ENCODE data around the gene ANO6. TPM values are rescaled to one million over a fixed set of nuclear protein-coding genes. Genes with fewer than 3 reads are reported as not detected.

Gene ANO6
- total and polyA plus RNA-seq, 2 donors (not counting 1 experiment from before 2014, with no cell fraction given) = 6.6 to 19.5 TPM

GRCh38 chr12:45458854-45459807, 243.2 kb downstream of the ANO6 start:
- no CpG with 5 or more reads among the region's 4 CpGs for WGBS (ENCODE audit: insufficient coverage)
- H3K4me1 Mint-ChIP-seq = no peaks in the 10 kb centered on the region
- Histone ChIP-seq H3K9ac (ENCODE audit: low read length) (no peak overlapping the region), H4K20me1 (ENCODE audit: control insufficient read depth, insufficient read depth, low read length, poor library complexity, severe bottlenecking) (no peaks in the 10 kb centered on the region), H3K9me3 (ENCODE audit: control extremely low read depth in 1 of 3, control insufficient read depth in 2 of 3, insufficient read depth in 1 of 3, low read length in 2 of 3) (no peaks in the 10 kb centered on the region), H3K4me1 (ENCODE audit: control insufficient read depth in 2 of 2, insufficient read depth in 2 of 2, low read length in 2 of 2) (no peaks in the 10 kb centered on the region), H3K4me2 (replicated peaks; ENCODE audit: low read depth, low read length, poor library complexity, severe bottlenecking) (no peak overlapping the region), H3K27me3 (replicated peaks in 1 of 4; ENCODE audit: control extremely low read depth in 1 of 4, control insufficient read depth in 3 of 4, insufficient read depth in 4 of 4, low read length in 3 of 4) (peaks cover 0 to 3% (median 0%) of the 10 kb centered on the region in 4 experiments), H3K27ac (ENCODE audit: low read length in 2 of 2) (no peak overlapping the region), H2AFZ (ENCODE audit: insufficient read depth, low read depth, low read length, poor library complexity, severe bottlenecking) (no peak overlapping the region), H3K79me2 (ENCODE audit: control insufficient read depth, insufficient read depth, low read length) (no peaks in the 10 kb centered on the region), H3K36me3 (replicated peaks in 1 of 2; ENCODE audit: control extremely low read depth in 1 of 2, control insufficient read depth in 1 of 2, extremely low read depth in 1 of 2, insufficient read depth in 2 of 2, low read length in 1 of 2) (no peaks in the 10 kb centered on the region), H3K4me3 (ENCODE audit: control extremely low read depth in 1 of 5, extremely low read depth in 1 of 5, insufficient read depth in 1 of 5, low read depth in 2 of 5, low read length in 4 of 5) (no peak overlapping the region)
- CTCF ChIA-PET = no interaction called here
- no peak for ATAC-seq (ENCODE audit: low read depth)
- intact Hi-C loops (cut with micrococcal nuclease) = no loop called here
- TF ChIP-seq EZH2 (IDR thresholded peaks at IDR 0.05; ENCODE audit: borderline replicate concordance, insufficient read depth, low read depth, low read length, poor library complexity, severe bottlenecking) = no peak
- TF ChIP-seq CTCF (IDR thresholded peaks at IDR 0.05) = no peak
- no peak overlapping the region for H3K4me3 Mint-ChIP-seq
- peaks cover 15% of the 10 kb centered on the region for H3K27me3 Mint-ChIP-seq
- DNase-seq = no peak
- no peaks in the 10 kb centered on the region for H3K9me3 Mint-ChIP-seq (ENCODE audit: insufficient read depth)
- POLR2A ChIA-PET = no interaction called here
- no peak overlapping the region for H3K27ac Mint-ChIP-seq

GRCh38 chr12:45462506-45462905, 246.6 kb downstream of the ANO6 start:
- Histone ChIP-seq H3K9ac (ENCODE audit: low read length) (no peak overlapping the region), H3K36me3 (replicated peaks in 1 of 2; ENCODE audit: control extremely low read depth in 1 of 2, control insufficient read depth in 1 of 2, extremely low read depth in 1 of 2, insufficient read depth in 2 of 2, low read length in 1 of 2) (no peaks in the 10 kb centered on the region), H3K9me3 (ENCODE audit: control extremely low read depth in 1 of 3, control insufficient read depth in 2 of 3, insufficient read depth in 1 of 3, low read length in 2 of 3) (no peaks in the 10 kb centered on the region), H2AFZ (ENCODE audit: insufficient read depth, low read depth, low read length, poor library complexity, severe bottlenecking) (no peak overlapping the region), H3K4me1 (ENCODE audit: control insufficient read depth in 2 of 2, insufficient read depth in 2 of 2, low read length in 2 of 2) (no peaks in the 10 kb centered on the region), H3K4me3 (ENCODE audit: control extremely low read depth in 1 of 5, extremely low read depth in 1 of 5, insufficient read depth in 1 of 5, low read depth in 2 of 5, low read length in 4 of 5) (no peak overlapping the region), H3K27me3 (replicated peaks in 1 of 4; ENCODE audit: control extremely low read depth in 1 of 4, control insufficient read depth in 3 of 4, insufficient read depth in 4 of 4, low read length in 3 of 4) (peaks cover 0 to 3% (median 0%) of the 10 kb centered on the region in 4 experiments), H3K27ac (ENCODE audit: low read length in 2 of 2) (no peak overlapping the region), H4K20me1 (ENCODE audit: control insufficient read depth, insufficient read depth, low read length, poor library complexity, severe bottlenecking) (no peaks in the 10 kb centered on the region), H3K4me2 (replicated peaks; ENCODE audit: low read depth, low read length, poor library complexity, severe bottlenecking) (no peak overlapping the region), H3K79me2 (ENCODE audit: control insufficient read depth, insufficient read depth, low read length) (no peaks in the 10 kb centered on the region)
- CTCF ChIA-PET = no interaction called here
- Mint-ChIP-seq H3K27me3 (peaks cover 18% of the 10 kb centered on the region), H3K4me3 (no peak overlapping the region), H3K4me1 (no peaks in the 10 kb centered on the region), H3K9me3 (ENCODE audit: insufficient read depth) (no peaks in the 10 kb centered on the region), H3K27ac (no peak overlapping the region)
- ATAC-seq (ENCODE audit: low read depth) (no peak), DNase-seq (no peak)
- POLR2A ChIA-PET = interaction anchor here (0.6 kb wide), 1 partner anchor 254 kb away, joined by 3 read pairs; no protein-coding TSS in a partner anchor
- no peak for TF ChIP-seq CTCF (IDR thresholded peaks at IDR 0.05)
- TF ChIP-seq EZH2 (IDR thresholded peaks at IDR 0.05; ENCODE audit: borderline replicate concordance, insufficient read depth, low read depth, low read length, poor library complexity, severe bottlenecking) = no peak
- no CpG with 5 or more reads among the region's 4 CpGs for WGBS (ENCODE audit: insufficient coverage)
- intact Hi-C loops (cut with micrococcal nuclease) = no loop called here

Data from B cell (primary cell).